HG03039 (cell line): Measurements from ENCODE around the gene LMOD3.

Experiments used
- ATAC-seq: cut with Tn5 transposase; IDR thresholded peaks from one replicate; pipeline ENCODE4 v1.9.1; 2021; ENCODE audit warnings: mild to moderate bottlenecking, moderate library complexity; ENCODE audit not compliant: unreplicated experiment

Gene LMOD3

GRCh38 chr3:69126216-69126615 lies 3.8 kb upstream of the LMOD3 start:
- no peak for ATAC-seq

GRCh38 chr3:69121950-69122349 lies 445 bp downstream of the LMOD3 start:
- no peak for ATAC-seq

- ATAC-seq: no peak
Measured at GRCh38 chr3:69121513-69121912, 882 bp downstream of the LMOD3 start.

GRCh38 chr3:69120879-69121464 lies 1.4 kb downstream of the LMOD3 start:
- peak; percentile 68 for ATAC-seq

- no peak for ATAC-seq
Measured at GRCh38 chr3:69119681-69120080, 2.7 kb downstream of the LMOD3 start.

- no peak for ATAC-seq
Measured at GRCh38 chr3:69119138-69119537, 3.3 kb downstream of the LMOD3 start.

GRCh38 chr3:69118555-69118954 lies 3.8 kb downstream of the LMOD3 start:
- no peak for ATAC-seq

GRCh38 chr3:69116897-69117296 lies 5.5 kb downstream of the LMOD3 start:
- ATAC-seq: no peak

- no peak for ATAC-seq
Measured at GRCh38 chr3:69116162-69116561, 6.2 kb downstream of the LMOD3 start.

GRCh38 chr3:69115731-69116130 lies 6.7 kb downstream of the LMOD3 start:
- ATAC-seq: no peak

- no peak for ATAC-seq
Measured at GRCh38 chr3:69113536-69113935, 8.9 kb downstream of the LMOD3 start.

GRCh38 chr3:69110941-69111546 lies 11.4 kb downstream of the LMOD3 start:
- no peak for ATAC-seq

GRCh38 chr3:69108811-69109210 lies 13.6 kb downstream of the LMOD3 start:
- ATAC-seq: no peak

- no peak for ATAC-seq
Measured at GRCh38 chr3:69107841-69108240, 14.6 kb downstream of the LMOD3 start.

GRCh38 chr3:69105320-69105719 lies 17.1 kb downstream of the LMOD3 start:
- ATAC-seq: no peak

GRCh38 chr3:69104586-69104985 lies 17.8 kb downstream of the LMOD3 start:
- no peak for ATAC-seq

GRCh38 chr3:69103123-69103522 lies 19.3 kb downstream of the LMOD3 start:
- no peak for ATAC-seq

GRCh38 chr3:69102384-69102783 lies 20.0 kb downstream of the LMOD3 start:
- no peak for ATAC-seq

GRCh38 chr3:69099576-69099975 lies 22.8 kb downstream of the LMOD3 start:
- ATAC-seq: no peak

- ATAC-seq: no peak
Measured at GRCh38 chr3:69097407-69098086, 24.8 kb downstream of the LMOD3 start.

- ATAC-seq: no peak
Measured at GRCh38 chr3:69096299-69096698, 26.1 kb downstream of the LMOD3 start.

GRCh38 chr3:69095636-69096035 lies 26.8 kb downstream of the LMOD3 start:
- ATAC-seq: no peak
